Subcutaneous adipose tissue (tissue), 4 donors: Measurements from ENCODE around the gene P2RX7. TPM values are rescaled to one million over a fixed set of nuclear protein-coding genes. Genes with fewer than 3 reads are reported as not detected.

Experiments used
- CTCF ChIP-seq: fragments of 450-650 bp; IDR thresholded peaks from one replicate; pipeline ENCODE4 v1.5.1; 2016; ENCODE audit warnings: low read depth, mild to moderate bottlenecking, control low read depth, antibody characterized with exemption, moderate library complexity
- total RNA-seq, 4 donors: library from RNA; depleted of rRNA; stranded (reverse); fragments of >200 nt; gene quantifications; one replicate each; pipeline ENCODE4 v1.1.0, GENCODE V29; 2016

The P2RX7 gene
- total RNA-seq, 4 donors from 2014 or later: 2.4 to 29.2 (median 5.0) TPM

- TF ChIP-seq CTCF: no peak
Observed at GRCh38 chr12:121167951-121168350, 35.3 kb downstream of the P2RX7 start.

- TF ChIP-seq CTCF: no peak
Observed at GRCh38 chr12:121170151-121170550, 37.5 kb downstream of the P2RX7 start.

DNA sequence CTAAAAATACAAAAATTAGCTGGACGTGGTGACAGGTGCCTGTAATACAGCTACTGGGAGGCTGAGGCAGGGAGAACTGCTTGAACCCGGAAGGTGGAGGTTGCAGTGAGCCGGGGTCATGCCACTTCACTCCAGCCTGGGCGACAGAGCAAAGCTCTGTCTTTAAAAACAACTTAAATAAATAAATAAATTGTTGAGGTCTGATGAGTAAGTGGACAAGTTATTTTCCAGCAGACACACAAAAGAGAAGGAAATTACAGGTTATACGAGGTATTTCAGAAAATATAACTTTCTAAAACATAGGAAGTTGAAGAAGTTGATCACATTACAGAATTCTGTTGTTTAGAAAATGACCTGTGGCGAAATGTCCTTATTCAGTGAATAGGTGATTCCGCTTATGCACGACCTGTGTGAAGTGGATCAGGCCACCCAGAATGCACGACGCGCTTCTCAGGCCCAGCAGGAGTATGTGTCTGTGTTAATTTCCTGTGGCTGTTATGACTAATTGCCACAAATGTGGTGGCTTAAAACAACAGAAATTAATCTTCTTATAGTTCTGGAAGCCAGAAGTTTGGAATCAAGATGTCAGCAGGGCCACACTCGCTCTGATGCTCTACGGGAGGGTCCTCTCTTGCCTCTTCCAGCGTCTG is 38.1 kb downstream of the P2RX7 start:
- no peak for TF ChIP-seq CTCF

- no peak for TF ChIP-seq CTCF
Observed at GRCh38 chr12:121172145-121172544, 39.5 kb downstream of the P2RX7 start.

DNA sequence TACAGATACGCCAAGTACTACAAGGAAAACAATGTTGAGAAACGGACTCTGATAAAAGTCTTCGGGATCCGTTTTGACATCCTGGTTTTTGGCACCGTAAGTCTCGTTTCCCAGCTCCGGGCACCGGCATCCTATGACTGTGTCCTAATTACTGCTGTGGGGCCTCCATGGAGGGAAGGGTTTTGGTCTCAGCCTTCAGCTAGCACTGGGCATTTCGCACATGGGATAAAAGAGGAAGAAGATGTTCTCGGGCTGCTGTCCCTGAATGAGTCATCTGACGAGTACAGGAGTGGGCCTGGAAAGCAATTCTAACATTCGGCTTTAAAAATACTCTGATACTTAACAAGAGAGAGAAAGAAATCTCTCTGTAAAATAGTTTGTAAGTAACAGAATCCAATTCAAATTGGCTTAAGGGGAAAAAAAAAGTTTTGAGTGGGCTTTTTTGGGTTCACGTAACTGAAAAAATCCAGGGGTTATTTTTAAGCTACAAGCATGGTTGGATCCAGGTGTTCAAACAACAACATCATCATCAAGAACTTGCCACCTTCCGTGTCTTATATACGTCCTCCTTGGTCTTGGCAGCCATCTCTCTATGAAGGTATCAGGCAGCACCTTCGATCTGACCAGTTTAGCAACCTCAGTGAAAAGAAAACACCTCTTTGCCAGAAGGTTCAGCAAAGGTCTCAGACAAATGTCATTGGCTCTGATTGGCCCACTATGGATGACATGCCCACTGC is 42.9 kb downstream of the P2RX7 start:
- no peak for TF ChIP-seq CTCF

- no peak for TF ChIP-seq CTCF
Observed at GRCh38 chr12:121176826-121177529, 44.3 kb downstream of the P2RX7 start.

GRCh38 chr12:121181181-121181580 is 48.5 kb downstream of the P2RX7 start:
- TF ChIP-seq CTCF: no peak
